ENCODE results near the gene TINCR.
A peak's percentile ranks its signal among the peaks of the same experiment; 100 is the strongest.

GRCh38 chr19:5515737-5516136 is 52.0 kb downstream of the TINCR start:
- TF ChIP-seq EZH2 (optimal IDR thresholded peaks at IDR 0.05; ENCODE audit: low read depth, low read length) (no peak), EZH2phosphoT487 (IDR thresholded peaks at IDR 0.05; ENCODE audit: low read length) (no peak)
- TF ChIP-seq, protein P1, sequence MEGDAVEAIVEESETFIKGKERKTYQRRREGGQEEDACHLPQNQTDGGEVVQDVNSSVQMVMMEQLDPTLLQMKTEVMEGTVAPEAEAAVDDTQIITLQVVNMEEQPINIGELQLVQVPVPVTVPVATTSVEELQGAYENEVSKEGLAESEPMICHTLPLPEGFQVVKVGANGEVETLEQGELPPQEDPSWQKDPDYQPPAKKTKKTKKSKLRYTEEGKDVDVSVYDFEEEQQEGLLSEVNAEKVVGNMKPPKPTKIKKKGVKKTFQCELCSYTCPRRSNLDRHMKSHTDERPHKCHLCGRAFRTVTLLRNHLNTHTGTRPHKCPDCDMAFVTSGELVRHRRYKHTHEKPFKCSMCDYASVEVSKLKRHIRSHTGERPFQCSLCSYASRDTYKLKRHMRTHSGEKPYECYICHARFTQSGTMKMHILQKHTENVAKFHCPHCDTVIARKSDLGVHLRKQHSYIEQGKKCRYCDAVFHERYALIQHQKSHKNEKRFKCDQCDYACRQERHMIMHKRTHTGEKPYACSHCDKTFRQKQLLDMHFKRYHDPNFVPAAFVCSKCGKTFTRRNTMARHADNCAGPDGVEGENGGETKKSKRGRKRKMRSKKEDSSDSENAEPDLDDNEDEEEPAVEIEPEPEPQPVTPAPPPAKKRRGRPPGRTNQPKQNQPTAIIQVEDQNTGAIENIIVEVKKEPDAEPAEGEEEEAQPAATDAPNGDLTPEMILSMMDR (IDR thresholded peaks at IDR 0.05; ENCODE audit: low read length) = peak; percentile 25
